ENCODE data around the gene A4GALT. TPM values are rescaled to one million over a fixed set of nuclear protein-coding genes. Genes with fewer than 3 reads are reported as not detected.
A peak's percentile ranks its signal among the peaks of the same experiment; 100 is the strongest.

A4GALT gene
- total RNA-seq, 1 experiment from 2014 or later = 6.9 TPM

GRCh38 chr22:42683578-42684283 is 36.9 kb downstream of the A4GALT start:
- H3K27me3 ChIP-seq (ENCODE audit: control insufficient read depth, insufficient read depth, low read length) = no peaks in the 10 kb centered on the region
- no peaks in the 10 kb centered on the region for H3K9me3 ChIP-seq (ENCODE audit: control insufficient read depth, insufficient read depth, low read depth, low read length)
- CTCF ChIA-PET = interaction anchor here (0.6 kb wide), 1 partner anchor 277 kb away, joined by 3 read pairs; no protein-coding TSS in a partner anchor
- H3K4me1 ChIP-seq (ENCODE audit: control insufficient read depth, insufficient read depth, low read length) = peaks cover 9% of the 10 kb centered on the region
- H3K27ac ChIP-seq (ENCODE audit: low read length) = no peak overlapping the region
- no peak overlapping the region for H3K4me3 ChIP-seq (ENCODE audit: low read depth in 2 of 2, low read length in 2 of 2)
- TF ChIP-seq REST (IDR thresholded peaks at IDR 0.05; ENCODE audit: insufficient read depth in 1 of 2, low read depth in 2 of 2, low read length in 1 of 2) = no peak
- no peak for TF ChIP-seq TCF7L2 (IDR thresholded peaks at IDR 0.05; ENCODE audit: low read depth, low read length)
- TF ChIP-seq SIN3A (IDR thresholded peaks at IDR 0.05; ENCODE audit: borderline replicate concordance, insufficient read depth, low read depth, low read length) = no peak
- TF ChIP-seq POLR2AphosphoS5 (IDR thresholded peaks at IDR 0.05; ENCODE audit: low read depth, low read length) = no peak
- no peak for TF ChIP-seq CTCF (IDR thresholded peaks at IDR 0.05)
- ATAC-seq = 0 out of 2 replicates have a peak, but pooled peaks have one; percentile 22
- POLR2A ChIA-PET = interaction anchor here (0.6 kb wide), 1 partner anchor 34 kb away, joined by 3 read pairs; no protein-coding TSS in a partner anchor
- in situ Hi-C loops (cut with HindIII; ENCODE audit: low pct_unique_long_range_greater_than_20kb, low sequenced_read_pairs) = no loop called here
- intact Hi-C loops (cut with micrococcal nuclease; ENCODE audit: unreplicated experiment) = no loop called here
- BruUV-seq (replicated peaks) = no TSS peak
- DNase-seq (ENCODE audit: low read depth, low spot score) = no peak
- no peaks in the 10 kb centered on the region for H3K36me3 ChIP-seq (ENCODE audit: control insufficient read depth, insufficient read depth, low read length)

- in situ Hi-C loops (cut with HindIII; ENCODE audit: low pct_unique_long_range_greater_than_20kb, low sequenced_read_pairs) = no loop called here
- H3K36me3 ChIP-seq (ENCODE audit: control insufficient read depth, insufficient read depth, low read length) = no peaks in the 10 kb centered on the region
- H3K27me3 ChIP-seq (ENCODE audit: control insufficient read depth, insufficient read depth, low read length) = no peaks in the 10 kb centered on the region
- no peak overlapping the region for H3K27ac ChIP-seq (ENCODE audit: low read length)
- intact Hi-C loops (cut with micrococcal nuclease; ENCODE audit: unreplicated experiment) = no loop called here
- no peak for DNase-seq (ENCODE audit: low read depth, low spot score)
- ATAC-seq = no peak
- no peak for TF ChIP-seq TCF7L2 (IDR thresholded peaks at IDR 0.05; ENCODE audit: low read depth, low read length)
- TF ChIP-seq POLR2AphosphoS5 (IDR thresholded peaks at IDR 0.05; ENCODE audit: low read depth, low read length) = no peak
- TF ChIP-seq CTCF (IDR thresholded peaks at IDR 0.05) = no peak
- TF ChIP-seq REST (IDR thresholded peaks at IDR 0.05; ENCODE audit: insufficient read depth in 1 of 2, low read depth in 2 of 2, low read length in 1 of 2) = no peak
- no peak for TF ChIP-seq SIN3A (IDR thresholded peaks at IDR 0.05; ENCODE audit: borderline replicate concordance, insufficient read depth, low read depth, low read length)
- CTCF ChIA-PET = no interaction called here
- H3K4me3 ChIP-seq (ENCODE audit: low read depth in 2 of 2, low read length in 2 of 2) = no peak overlapping the region
- BruUV-seq (replicated peaks) = no TSS peak
- H3K9me3 ChIP-seq (ENCODE audit: control insufficient read depth, insufficient read depth, low read depth, low read length) = no peaks in the 10 kb centered on the region
- POLR2A ChIA-PET = no interaction called here
- no peaks in the 10 kb centered on the region; the same call in 1 of the 2 replicates for H3K4me1 ChIP-seq (ENCODE audit: control insufficient read depth, insufficient read depth, low read length)
These were observed 38.4 kb downstream of the A4GALT start for GRCh38 chr22:42682113-42682851.
